ENCODE data around the gene AGAP3.

AGAP3 gene

DNA sequence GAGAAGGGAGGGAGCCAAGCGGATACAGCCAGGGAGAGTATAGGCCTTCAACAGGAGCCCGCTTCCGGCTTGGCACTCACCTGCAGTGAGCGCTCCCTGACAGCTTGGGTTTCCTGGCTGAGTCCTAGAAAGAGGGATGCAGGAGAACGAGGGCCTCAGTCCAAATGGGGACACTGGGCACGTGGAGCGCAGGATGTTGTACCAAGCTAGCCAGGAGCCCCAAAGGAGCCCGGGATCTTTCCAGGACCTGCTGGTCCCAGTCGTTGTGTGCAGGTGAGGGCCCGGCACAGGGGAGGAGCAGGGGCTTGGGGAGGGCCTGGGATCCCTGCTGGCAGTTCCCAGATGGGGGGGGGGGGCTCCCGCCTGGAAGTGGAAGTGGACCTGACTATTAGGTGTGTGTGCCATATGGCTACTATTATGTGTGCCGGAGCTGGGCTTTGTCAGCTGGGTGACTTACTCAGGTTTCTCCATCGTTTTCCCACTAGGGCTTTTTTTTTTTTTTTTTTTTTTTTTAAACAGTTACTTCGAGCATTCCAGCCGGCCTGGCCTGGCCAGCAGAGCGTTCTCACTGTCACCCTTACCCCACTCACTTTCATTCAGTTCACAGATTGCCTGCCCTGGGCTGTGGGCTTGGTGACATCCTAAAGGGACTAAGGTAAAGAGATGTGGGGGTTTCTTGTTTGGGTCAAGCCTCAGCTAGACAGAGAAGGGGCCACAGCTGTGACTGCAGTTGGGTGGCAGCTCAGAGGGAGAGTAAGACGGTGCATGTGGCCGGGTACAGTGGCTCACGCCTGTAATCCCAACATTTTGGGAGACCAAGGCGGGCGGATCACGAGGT, 3.8 kb downstream of the AGAP3 start:
- Histone ChIP-seq H3K27ac (ENCODE audit: low read depth, low read length) (peak overlapping the region; percentile 91), H3K36me3 (ENCODE audit: control insufficient read depth, insufficient read depth, low read length) (no peaks in the 10 kb centered on the region), H3K4me3 (ENCODE audit: low read length) (peak overlapping the region; percentile 90), H3K9ac (ENCODE audit: low read length) (peak overlapping the region; percentile 10), H3K4me1 (ENCODE audit: control insufficient read depth, insufficient read depth, low read length) (peaks cover 39% of the 10 kb centered on the region), H3K27me3 (ENCODE audit: control insufficient read depth, insufficient read depth, low read length) (no peaks in the 10 kb centered on the region)

- H3K36me3 ChIP-seq (ENCODE audit: control insufficient read depth, insufficient read depth, low read length): no peaks in the 10 kb centered on the region
- H3K27ac ChIP-seq (ENCODE audit: low read depth, low read length): no peak overlapping the region
- H3K4me1 ChIP-seq (ENCODE audit: control insufficient read depth, insufficient read depth, low read length): peaks cover 32% of the 10 kb centered on the region
- no peak overlapping the region for H3K4me3 ChIP-seq (ENCODE audit: low read length)
- H3K27me3 ChIP-seq (ENCODE audit: control insufficient read depth, insufficient read depth, low read length): no peaks in the 10 kb centered on the region
- no peak overlapping the region for H3K9ac ChIP-seq (ENCODE audit: low read length)
Measured at GRCh38 chr7:151091003-151091402, 4.7 kb downstream of the AGAP3 start.

DNA sequence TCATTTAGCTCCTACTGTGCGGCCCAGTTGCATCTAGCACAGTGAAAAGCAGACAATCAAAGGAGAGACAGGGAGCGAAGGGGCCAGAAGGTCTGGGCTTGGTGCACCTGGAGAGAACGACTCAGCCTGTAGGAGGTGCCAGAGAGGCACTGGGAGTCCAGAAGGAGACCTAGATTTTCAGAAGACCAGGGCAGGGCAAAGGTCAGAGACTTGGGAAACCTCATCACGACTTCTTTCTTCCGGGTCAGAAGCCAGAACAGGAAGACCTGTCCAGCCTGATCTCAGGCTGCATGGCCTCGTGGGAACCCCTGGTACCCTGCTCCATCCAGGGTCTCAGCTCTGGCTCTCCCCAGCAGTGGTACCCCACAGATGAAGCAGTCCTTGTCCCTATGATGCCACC, 5.2 kb downstream of the AGAP3 start:
- Histone ChIP-seq H3K36me3 (ENCODE audit: control insufficient read depth, insufficient read depth, low read length) (no peaks in the 10 kb centered on the region), H3K9ac (ENCODE audit: low read length) (no peak overlapping the region), H3K27ac (ENCODE audit: low read depth, low read length) (no peak overlapping the region), H3K27me3 (ENCODE audit: control insufficient read depth, insufficient read depth, low read length) (no peaks in the 10 kb centered on the region), H3K4me3 (ENCODE audit: low read length) (no peak overlapping the region), H3K4me1 (ENCODE audit: control insufficient read depth, insufficient read depth, low read length) (peaks cover 32% of the 10 kb centered on the region)

GRCh38 chr7:151091988-151092387, 5.7 kb downstream of the AGAP3 start:
- no peaks in the 10 kb centered on the region for H3K36me3 ChIP-seq (ENCODE audit: control insufficient read depth, insufficient read depth, low read length)
- no peak overlapping the region for H3K27ac ChIP-seq (ENCODE audit: low read depth, low read length)
- no peak overlapping the region for H3K9ac ChIP-seq (ENCODE audit: low read length)
- no peaks in the 10 kb centered on the region for H3K27me3 ChIP-seq (ENCODE audit: control insufficient read depth, insufficient read depth, low read length)
- peaks cover 32% of the 10 kb centered on the region for H3K4me1 ChIP-seq (ENCODE audit: control insufficient read depth, insufficient read depth, low read length)
- H3K4me3 ChIP-seq (ENCODE audit: low read length): no peak overlapping the region

DNA sequence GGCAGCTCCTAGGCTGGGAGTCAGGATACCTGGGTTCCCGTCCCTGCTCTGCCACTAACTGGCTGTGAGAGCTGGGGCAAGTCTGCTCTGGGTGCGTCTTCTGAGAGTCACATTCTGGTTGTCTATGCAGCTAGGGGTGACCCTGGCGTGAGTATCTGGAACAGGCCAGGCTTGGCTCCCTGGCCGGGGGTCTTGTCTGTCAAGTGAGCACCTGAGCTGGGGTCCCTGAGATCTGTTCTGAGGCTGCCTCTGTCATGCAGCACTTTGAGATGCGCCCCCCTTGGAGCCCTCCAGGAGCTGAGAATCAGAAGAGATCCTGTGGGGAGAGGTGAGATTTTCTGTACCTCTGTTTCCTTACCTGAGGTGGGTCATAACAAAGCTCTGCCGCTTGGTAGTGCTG, 7.5 kb downstream of the AGAP3 start:
- H3K27ac ChIP-seq (ENCODE audit: low read depth, low read length): no peak overlapping the region
- H3K9ac ChIP-seq (ENCODE audit: low read length): no peak overlapping the region
- H3K4me1 ChIP-seq (ENCODE audit: control insufficient read depth, insufficient read depth, low read length): peaks cover 21% of the 10 kb centered on the region

DNA sequence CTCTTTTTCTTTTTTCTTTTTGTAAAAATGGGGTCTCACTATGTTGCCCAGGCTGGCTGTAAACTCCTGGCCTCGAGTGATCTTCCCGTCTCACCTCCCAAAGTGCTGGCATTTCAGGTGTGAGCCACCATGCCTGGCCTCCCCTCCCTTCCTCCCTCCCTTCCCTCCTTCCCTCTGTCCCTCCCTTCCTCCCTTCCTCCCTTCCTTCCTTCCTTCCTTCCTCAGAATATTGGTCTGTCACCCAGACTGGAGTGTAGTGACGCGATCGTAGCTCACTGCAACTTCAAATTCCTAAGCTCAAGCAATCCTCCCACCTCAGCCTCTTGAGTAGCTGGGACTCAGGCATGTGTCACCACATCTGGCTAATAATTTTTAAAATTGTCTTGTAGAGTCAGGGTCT, 8.4 kb downstream of the AGAP3 start:
- H3K27ac ChIP-seq (ENCODE audit: low read depth, low read length): no peak overlapping the region
- H3K4me1 ChIP-seq (ENCODE audit: control insufficient read depth, insufficient read depth, low read length): peaks cover 13% of the 10 kb centered on the region

More for the DNA sequence above, 7.5 kb downstream of the AGAP3 start:
- no peak overlapping the region for H3K4me3 ChIP-seq (ENCODE audit: low read length)
- H3K36me3 ChIP-seq (ENCODE audit: control insufficient read depth, insufficient read depth, low read length): no peaks in the 10 kb centered on the region
- no peaks in the 10 kb centered on the region for H3K27me3 ChIP-seq (ENCODE audit: control insufficient read depth, insufficient read depth, low read length)

GRCh38 chr7:151095123-151095797, 9.0 kb downstream of the AGAP3 start:
- Histone ChIP-seq H3K36me3 (ENCODE audit: control insufficient read depth, insufficient read depth, low read length) (no peaks in the 10 kb centered on the region), H3K4me3 (ENCODE audit: low read length) (no peak overlapping the region), H3K9ac (ENCODE audit: low read length) (no peak overlapping the region), H3K27me3 (ENCODE audit: control insufficient read depth, insufficient read depth, low read length) (no peaks in the 10 kb centered on the region), H3K27ac (ENCODE audit: low read depth, low read length) (no peak overlapping the region), H3K4me1 (ENCODE audit: control insufficient read depth, insufficient read depth, low read length) (peaks cover 9% of the 10 kb centered on the region)

More for the DNA sequence above, 8.4 kb downstream of the AGAP3 start:
- no peak overlapping the region for H3K4me3 ChIP-seq (ENCODE audit: low read length)
- H3K27me3 ChIP-seq (ENCODE audit: control insufficient read depth, insufficient read depth, low read length): no peaks in the 10 kb centered on the region
- H3K36me3 ChIP-seq (ENCODE audit: control insufficient read depth, insufficient read depth, low read length): no peaks in the 10 kb centered on the region
- H3K9ac ChIP-seq (ENCODE audit: low read length): no peak overlapping the region

DNA sequence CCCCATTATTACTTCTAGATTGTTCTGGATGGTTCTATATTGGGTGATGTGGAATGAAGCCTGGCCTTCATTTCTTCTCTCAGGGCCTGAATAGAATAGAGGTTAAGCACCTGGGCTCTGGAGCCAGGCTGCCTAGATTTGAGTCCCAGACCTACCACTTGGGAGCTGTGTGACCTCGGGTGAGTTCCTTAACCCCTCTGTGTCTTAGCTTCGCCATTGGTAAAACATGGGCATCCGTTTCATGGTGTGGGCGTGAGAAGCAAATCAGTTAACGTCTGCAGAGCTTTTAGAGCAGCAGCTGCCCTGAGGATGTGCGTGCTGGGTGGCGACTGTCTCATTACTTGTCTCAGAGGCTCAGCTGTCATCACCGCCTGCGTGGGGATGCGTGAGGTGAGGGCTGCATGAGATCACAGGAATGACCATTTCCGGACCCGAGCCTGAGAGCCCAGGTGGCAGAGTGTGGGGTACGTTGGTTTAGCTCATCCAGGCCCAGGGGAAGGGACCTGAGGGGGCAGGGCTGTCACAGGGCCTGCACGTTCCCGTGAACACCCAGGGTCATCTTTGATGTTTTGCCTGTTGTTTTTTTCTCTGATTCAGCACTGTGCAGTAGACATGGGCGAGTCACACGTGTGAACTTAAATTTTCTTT, 9.7 kb downstream of the AGAP3 start:
- peaks cover 7% of the 10 kb centered on the region for H3K4me1 ChIP-seq (ENCODE audit: control insufficient read depth, insufficient read depth, low read length)
- H3K4me3 ChIP-seq (ENCODE audit: low read length): no peak overlapping the region
- H3K9ac ChIP-seq (ENCODE audit: low read length): no peak overlapping the region
- no peak overlapping the region for H3K27ac ChIP-seq (ENCODE audit: low read depth, low read length)
- no peaks in the 10 kb centered on the region for H3K36me3 ChIP-seq (ENCODE audit: control insufficient read depth, insufficient read depth, low read length)
- H3K27me3 ChIP-seq (ENCODE audit: control insufficient read depth, insufficient read depth, low read length): no peaks in the 10 kb centered on the region

DNA sequence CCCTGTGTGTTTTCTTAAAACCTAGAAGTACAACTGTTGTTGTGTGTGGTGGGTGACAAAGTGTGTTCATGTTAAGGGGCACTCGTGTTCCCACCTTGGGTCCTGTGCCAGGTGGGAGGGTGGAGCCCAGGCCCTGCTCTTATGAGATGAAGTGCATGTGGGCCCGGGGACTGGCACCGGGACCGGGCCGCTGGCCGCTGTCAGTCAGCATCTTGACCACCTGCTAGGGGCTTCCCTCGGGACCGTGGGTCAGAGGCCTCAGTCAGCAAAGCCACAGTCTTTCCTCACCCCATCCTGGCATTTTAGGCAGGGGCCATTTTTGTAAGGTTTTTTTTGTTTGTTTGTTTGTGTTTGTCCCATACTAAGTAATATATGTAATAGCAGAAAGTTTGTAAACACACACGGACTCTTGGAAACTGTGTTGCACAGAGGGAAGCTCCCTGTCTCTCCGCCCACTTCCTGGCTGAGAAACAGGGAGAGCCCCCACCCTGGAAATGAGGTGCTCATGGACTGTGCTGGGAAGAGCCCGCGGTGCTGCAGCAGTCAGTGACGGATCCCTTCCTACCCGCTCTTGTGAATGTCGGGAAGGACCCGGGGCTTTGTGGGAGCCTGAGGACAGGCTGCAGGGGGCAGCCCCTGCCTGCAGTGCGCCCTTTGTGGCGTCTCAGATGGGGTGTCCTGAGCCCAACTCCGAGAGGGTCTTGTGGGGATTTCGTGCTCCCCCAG, 13.4 kb downstream of the AGAP3 start:
- Histone ChIP-seq H3K36me3 (ENCODE audit: control insufficient read depth, insufficient read depth, low read length) (no peaks in the 10 kb centered on the region), H3K27me3 (ENCODE audit: control insufficient read depth, insufficient read depth, low read length) (no peaks in the 10 kb centered on the region), H3K9ac (ENCODE audit: low read length) (no peak overlapping the region), H3K4me1 (ENCODE audit: control insufficient read depth, insufficient read depth, low read length) (no peaks in the 10 kb centered on the region), H3K27ac (ENCODE audit: low read depth, low read length) (no peak overlapping the region), H3K4me3 (ENCODE audit: low read length) (no peak overlapping the region)

DNA sequence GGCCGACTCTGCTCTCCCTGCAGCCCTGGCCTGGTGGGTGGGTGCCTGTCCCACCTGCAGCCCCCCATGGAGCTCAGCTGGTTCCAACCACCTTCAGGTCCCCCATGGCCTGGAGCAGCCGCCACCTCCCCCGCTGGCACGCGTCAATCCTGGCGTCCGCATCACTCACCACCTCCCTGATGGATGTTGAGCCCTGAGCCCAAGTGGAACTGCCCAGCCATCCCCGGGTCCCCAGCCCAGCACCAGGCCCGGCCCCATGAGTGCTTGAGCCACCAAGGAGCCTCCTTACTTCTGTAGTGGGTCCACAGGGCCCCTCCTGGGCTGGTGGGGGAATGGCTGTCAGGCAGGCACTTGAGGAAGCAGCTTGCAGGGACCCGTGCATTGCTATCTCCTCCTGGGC, 14.6 kb downstream of the AGAP3 start:
- Histone ChIP-seq H3K4me1 (ENCODE audit: control insufficient read depth, insufficient read depth, low read length) (no peaks in the 10 kb centered on the region), H3K36me3 (ENCODE audit: control insufficient read depth, insufficient read depth, low read length) (no peaks in the 10 kb centered on the region), H3K27ac (ENCODE audit: low read depth, low read length) (no peak overlapping the region), H3K4me3 (ENCODE audit: low read length) (no peak overlapping the region), H3K27me3 (ENCODE audit: control insufficient read depth, insufficient read depth, low read length) (no peaks in the 10 kb centered on the region), H3K9ac (ENCODE audit: low read length) (no peak overlapping the region)

GRCh38 chr7:151101621-151102396, 15.5 kb downstream of the AGAP3 start:
- H3K4me3 ChIP-seq (ENCODE audit: low read length): no peak overlapping the region
- H3K9ac ChIP-seq (ENCODE audit: low read length): no peak overlapping the region
- H3K27ac ChIP-seq (ENCODE audit: low read depth, low read length): no peak overlapping the region
- H3K36me3 ChIP-seq (ENCODE audit: control insufficient read depth, insufficient read depth, low read length): no peaks in the 10 kb centered on the region
- H3K4me1 ChIP-seq (ENCODE audit: control insufficient read depth, insufficient read depth, low read length): no peaks in the 10 kb centered on the region
- no peaks in the 10 kb centered on the region for H3K27me3 ChIP-seq (ENCODE audit: control insufficient read depth, insufficient read depth, low read length)
